ENCODE measurements around the gene ADRA2A. TPM values are rescaled to one million over a fixed set of nuclear protein-coding genes. Genes with fewer than 3 reads are reported as not detected.
A peak's percentile ranks its signal among the peaks of the same experiment; 100 is the strongest.

ADRA2A gene
- total and polyA plus RNA-seq, 7 experiments from 2014 or later, result 0.22 TPM; not detected in 6

GRCh38 chr10:111108441-111108840 lies 31.6 kb downstream of the ADRA2A start:
- Histone ChIP-seq H3K9me3 (ENCODE audit: control insufficient read depth in 2 of 3, low read length in 3 of 3) (no peaks in the 10 kb centered on the region), H3K4me3 (ENCODE audit: low read length) (no peak overlapping the region), H3K27ac (ENCODE audit: low read depth, low read length) (no peak overlapping the region), H3K27me3 (ENCODE audit: control insufficient read depth in 2 of 2, insufficient read depth in 2 of 2, low read length in 2 of 2) (no peaks in the 10 kb centered on the region), H3K4me1 (ENCODE audit: control insufficient read depth in 2 of 2, insufficient read depth in 2 of 2, low read length in 2 of 2) (no peaks in the 10 kb centered on the region), H3K36me3 (ENCODE audit: control insufficient read depth in 2 of 3, insufficient read depth in 3 of 3, low read length in 3 of 3) (no peaks in the 10 kb centered on the region)
- DNase-seq (no peak), ATAC-seq (no peak)
- Mint-ChIP-seq H3K27me3 (peaks cover 0 to 13% (median 5%) of the 10 kb centered on the region in 5 donors), H3K9me3 (no peaks in the 10 kb centered on the region), H3K27ac (no peak overlapping the region), H3K4me3 (no peak overlapping the region), H3K4me1 (peaks cover 0 to 8% (median 0%) of the 10 kb centered on the region in 7 donors), H3K36me3 (no peaks in the 10 kb centered on the region)
- intact Hi-C loops (cut with micrococcal nuclease), result no loop called here
- CTCF ChIA-PET, result interaction anchor here (0.7 kb wide), 1 partner anchor 282 kb away, joined by 5 read pairs; no protein-coding TSS in a partner anchor
- POLR2A ChIA-PET, result no interaction called here

GRCh38 chr10:111109501-111110242 lies 32.8 kb downstream of the ADRA2A start:
- Mint-ChIP-seq H3K4me3 (no peak overlapping the region), H3K4me1 (peaks cover 7 to 18% (median 10%) of the 10 kb centered on the region in 7 donors), H3K27me3 (peaks cover 0 to 13% (median 5%) of the 10 kb centered on the region in 5 donors), H3K9me3 (peaks cover 0 to 3% (median 0%) of the 10 kb centered on the region in 11 donors), H3K36me3 (peaks cover 0 to 4% (median 0%) of the 10 kb centered on the region in 5 donors), H3K27ac (no peak overlapping the region)
- ChIA-PET POLR2A (no interaction called here), CTCF (no interaction called here)
- H3K9me3 ChIP-seq (ENCODE audit: control insufficient read depth in 2 of 3, low read length in 3 of 3), result no peaks in the 10 kb centered on the region
- no peaks in the 10 kb centered on the region for H3K36me3 ChIP-seq (ENCODE audit: control insufficient read depth in 2 of 3, insufficient read depth in 3 of 3, low read length in 3 of 3)
- intact Hi-C loops (cut with micrococcal nuclease), result no loop called here
- H3K27ac ChIP-seq (ENCODE audit: low read depth, low read length), result no peak overlapping the region
- H3K4me1 ChIP-seq (ENCODE audit: control insufficient read depth in 2 of 2, insufficient read depth in 2 of 2, low read length in 2 of 2), result no peaks in the 10 kb centered on the region
- H3K27me3 ChIP-seq (ENCODE audit: control insufficient read depth in 2 of 2, insufficient read depth in 2 of 2, low read length in 2 of 2), result no peaks in the 10 kb centered on the region
- no peak for DNase-seq
- ATAC-seq, result no peak
- H3K4me3 ChIP-seq (ENCODE audit: low read length), result no peak overlapping the region

DNA sequence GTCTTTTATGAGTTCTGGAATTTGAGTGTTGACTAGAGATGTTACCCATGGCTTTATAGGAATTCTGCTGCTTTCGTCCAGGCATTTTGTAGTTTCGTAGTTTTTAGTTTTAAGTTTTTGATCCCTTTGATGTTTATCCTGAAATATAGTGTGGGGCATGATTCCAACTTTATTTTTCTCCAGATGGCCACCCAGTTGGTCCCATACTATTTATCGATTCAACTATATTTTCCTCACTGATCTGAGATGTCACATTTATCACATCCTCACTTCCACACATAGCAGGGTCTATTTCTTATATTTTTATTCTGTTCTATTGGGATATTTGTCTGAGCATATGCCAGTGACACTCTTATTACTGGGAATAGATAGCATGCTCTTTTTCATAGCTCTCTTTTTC lies 33.9 kb downstream of the ADRA2A start:
- Histone ChIP-seq H3K27ac (ENCODE audit: low read depth, low read length) (no peak overlapping the region), H3K36me3 (ENCODE audit: control insufficient read depth in 2 of 3, insufficient read depth in 3 of 3, low read length in 3 of 3) (no peaks in the 10 kb centered on the region), H3K27me3 (ENCODE audit: control insufficient read depth in 2 of 2, insufficient read depth in 2 of 2, low read length in 2 of 2) (no peaks in the 10 kb centered on the region), H3K9me3 (ENCODE audit: control insufficient read depth in 2 of 3, low read length in 3 of 3) (no peaks in the 10 kb centered on the region), H3K4me3 (ENCODE audit: low read length) (no peak overlapping the region), H3K4me1 (ENCODE audit: control insufficient read depth in 2 of 2, insufficient read depth in 2 of 2, low read length in 2 of 2) (no peaks in the 10 kb centered on the region)
- POLR2A ChIA-PET, result no interaction called here
- Mint-ChIP-seq H3K36me3 (peaks cover 0 to 4% (median 0%) of the 10 kb centered on the region in 5 donors), H3K4me3 (no peak overlapping the region), H3K27me3 (peaks cover 0 to 13% (median under 1%) of the 10 kb centered on the region in 5 donors), H3K27ac (no peak overlapping the region), H3K4me1 (peaks cover 9 to 21% (median 13%) of the 10 kb centered on the region in 7 donors), H3K9me3 (peaks cover 0 to 3% (median 0%) of the 10 kb centered on the region in 11 donors)
- intact Hi-C loops (cut with micrococcal nuclease), result no loop called here
- ATAC-seq (no peak), DNase-seq (no peak)
- CTCF ChIA-PET, result no interaction called here

- Mint-ChIP-seq H3K4me1 (peaks cover 9 to 21% (median 13%) of the 10 kb centered on the region in 7 donors), H3K36me3 (peaks cover 0 to 4% (median 0%) of the 10 kb centered on the region in 5 donors), H3K9me3 (peaks cover 0 to 3% (median 0%) of the 10 kb centered on the region in 11 donors), H3K27ac (peak overlapping the region in 1 of 9 donors; percentile 22), H3K27me3 (peaks cover 0 to 13% (median 0%) of the 10 kb centered on the region in 5 donors), H3K4me3 (no peak overlapping the region)
- no peak overlapping the region for H3K27ac ChIP-seq (ENCODE audit: low read depth, low read length)
- CTCF ChIA-PET, result no interaction called here
- no peaks in the 10 kb centered on the region for H3K9me3 ChIP-seq (ENCODE audit: control insufficient read depth in 2 of 3, low read length in 3 of 3)
- intact Hi-C loops (cut with micrococcal nuclease), result no loop called here
- POLR2A ChIA-PET, result no interaction called here
- DNase-seq (no peak), ATAC-seq (no peak)
- no peaks in the 10 kb centered on the region for H3K27me3 ChIP-seq (ENCODE audit: control insufficient read depth in 2 of 2, insufficient read depth in 2 of 2, low read length in 2 of 2)
- H3K4me3 ChIP-seq (ENCODE audit: low read length), result no peak overlapping the region
- no peaks in the 10 kb centered on the region for H3K4me1 ChIP-seq (ENCODE audit: control insufficient read depth in 2 of 2, insufficient read depth in 2 of 2, low read length in 2 of 2)
- H3K36me3 ChIP-seq (ENCODE audit: control insufficient read depth in 2 of 3, insufficient read depth in 3 of 3, low read length in 3 of 3), result no peaks in the 10 kb centered on the region
These were observed 35.5 kb downstream of the ADRA2A start for GRCh38 chr10:111112333-111112732.

DNA sequence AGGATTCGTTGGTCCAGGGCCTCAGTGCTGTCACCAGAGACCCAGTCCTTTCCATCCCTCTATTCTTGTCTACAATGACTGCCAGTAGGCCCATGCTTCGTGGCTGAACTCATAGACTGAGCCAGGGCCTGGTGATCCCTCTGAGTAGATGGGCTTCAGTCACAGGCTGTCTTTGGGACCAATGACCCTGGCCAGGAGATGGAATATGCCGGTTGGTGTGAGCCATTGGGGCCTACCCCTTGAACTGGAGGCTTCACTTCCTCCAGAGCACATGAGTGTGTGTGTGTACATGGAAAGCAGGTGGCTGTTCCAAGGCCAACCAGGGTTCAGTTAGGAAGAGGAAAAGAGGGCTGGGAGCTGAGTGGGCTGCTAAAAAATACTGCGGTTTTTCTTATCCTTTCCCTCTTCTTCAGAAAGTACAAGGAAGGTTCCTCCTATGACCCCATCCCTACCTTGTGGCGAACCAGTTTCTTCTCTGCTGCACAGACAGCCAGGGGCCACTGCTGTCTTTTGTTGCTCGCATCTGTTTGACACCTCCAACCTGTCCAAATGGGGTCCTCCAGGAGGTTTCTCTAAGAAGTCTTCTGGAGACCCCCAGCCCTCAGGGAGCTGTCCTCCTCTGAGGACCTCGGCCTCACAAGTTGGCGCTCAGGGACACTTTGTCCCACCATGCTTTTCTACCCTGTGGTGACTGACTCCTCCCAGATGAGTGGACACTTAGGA lies 36.6 kb downstream of the ADRA2A start:
- H3K4me3 ChIP-seq (ENCODE audit: low read length), result no peak overlapping the region
- H3K27ac ChIP-seq (ENCODE audit: low read depth, low read length), result no peak overlapping the region
- intact Hi-C loops (cut with micrococcal nuclease), result no loop called here
- peaks cover 9 to 21% (median 13%) of the 10 kb centered on the region in 7 donors for H3K4me1 Mint-ChIP-seq
- H3K27me3 Mint-ChIP-seq, result peaks cover 0 to 12% (median 0%) of the 10 kb centered on the region in 5 donors
- H3K4me3 Mint-ChIP-seq, result no peak overlapping the region
- no peaks in the 10 kb centered on the region for H3K9me3 ChIP-seq (ENCODE audit: control insufficient read depth in 2 of 3, low read length in 3 of 3)
- peaks cover 0 to 4% (median 0%) of the 10 kb centered on the region in 5 donors for H3K36me3 Mint-ChIP-seq
- H3K27me3 ChIP-seq (ENCODE audit: control insufficient read depth in 2 of 2, insufficient read depth in 2 of 2, low read length in 2 of 2), result no peaks in the 10 kb centered on the region
- H3K9me3 Mint-ChIP-seq, result peaks cover 0 to 3% (median 0%) of the 10 kb centered on the region in 11 donors
- ChIA-PET CTCF (no interaction called here), POLR2A (no interaction called here)
- no peak for ATAC-seq
- no peaks in the 10 kb centered on the region for H3K4me1 ChIP-seq (ENCODE audit: control insufficient read depth in 2 of 2, insufficient read depth in 2 of 2, low read length in 2 of 2)
- no peaks in the 10 kb centered on the region for H3K36me3 ChIP-seq (ENCODE audit: control insufficient read depth in 2 of 3, insufficient read depth in 3 of 3, low read length in 3 of 3)
- no peak overlapping the region for H3K27ac Mint-ChIP-seq
- DNase-seq, result no peak

DNA sequence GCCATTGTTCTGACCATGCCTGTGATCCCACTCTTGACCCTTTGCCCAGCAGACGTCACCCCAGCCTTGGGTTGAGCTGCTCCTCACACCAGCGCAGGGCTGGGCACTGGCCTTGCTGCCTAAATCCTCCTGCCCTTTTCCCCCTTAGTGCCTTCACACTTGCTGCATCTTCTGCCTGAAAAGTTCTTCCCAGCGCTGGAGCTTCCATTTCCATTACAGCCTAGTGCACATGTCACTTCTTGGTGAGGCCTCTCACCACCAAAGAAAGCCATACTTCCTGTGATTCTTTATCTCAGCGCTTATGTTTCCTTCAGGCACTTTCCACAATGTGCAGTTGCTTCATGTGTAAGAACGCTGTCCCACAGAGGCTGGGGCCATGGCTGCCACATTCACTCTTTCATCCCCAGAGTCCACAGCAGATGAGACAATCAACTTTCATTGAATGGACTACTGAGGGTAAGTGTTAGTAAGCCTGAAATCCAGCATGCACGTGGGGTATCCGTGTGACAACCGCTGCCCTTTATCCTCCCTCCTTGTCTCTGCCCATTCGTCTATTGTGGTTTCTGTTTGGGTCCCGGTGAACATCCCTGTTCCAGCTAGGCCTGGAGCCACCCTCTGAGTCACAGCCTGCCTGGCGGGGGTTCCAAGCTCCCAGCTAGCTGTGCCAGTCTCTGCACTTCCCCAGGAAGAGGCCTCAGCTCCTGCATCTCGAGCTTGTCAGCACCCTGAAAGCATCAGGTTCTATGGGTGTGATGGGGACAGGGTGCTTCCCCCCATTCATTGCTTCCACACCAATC lies 37.3 kb downstream of the ADRA2A start:
- H3K9me3 Mint-ChIP-seq, result peaks cover 0 to 3% (median 0%) of the 10 kb centered on the region in 11 donors
- DNase-seq, result no peak
- CTCF ChIA-PET, result interaction anchor here (0.6 kb wide), 1 partner anchor 310 kb away, joined by 3 read pairs; no protein-coding TSS in a partner anchor
- H3K27ac Mint-ChIP-seq, result peak overlapping the region in 1 of 9 donors; percentile 26
- H3K4me1 Mint-ChIP-seq, result peaks cover 9 to 21% (median 13%) of the 10 kb centered on the region in 7 donors
- intact Hi-C loops (cut with micrococcal nuclease), result no loop called here
- Histone ChIP-seq H3K27ac (ENCODE audit: low read depth, low read length) (no peak overlapping the region), H3K4me1 (ENCODE audit: control insufficient read depth in 2 of 2, insufficient read depth in 2 of 2, low read length in 2 of 2) (no peaks in the 10 kb centered on the region), H3K27me3 (ENCODE audit: control insufficient read depth in 2 of 2, insufficient read depth in 2 of 2, low read length in 2 of 2) (no peaks in the 10 kb centered on the region), H3K9me3 (ENCODE audit: control insufficient read depth in 2 of 3, low read length in 3 of 3) (no peaks in the 10 kb centered on the region), H3K36me3 (ENCODE audit: control insufficient read depth in 2 of 3, insufficient read depth in 3 of 3, low read length in 3 of 3) (no peaks in the 10 kb centered on the region), H3K4me3 (ENCODE audit: low read length) (no peak overlapping the region)
- H3K27me3 Mint-ChIP-seq, result peaks cover 0 to 11% (median 0%) of the 10 kb centered on the region in 5 donors
- peak; percentile 19 for ATAC-seq
- POLR2A ChIA-PET, result no interaction called here
- peaks cover 0 to 4% (median 0%) of the 10 kb centered on the region in 5 donors for H3K36me3 Mint-ChIP-seq
- H3K4me3 Mint-ChIP-seq, result peak overlapping the region in 1 of 10 donors; percentile 24
